B cell (primary cell): Measurements from ENCODE around the gene TMX2. TPM values are rescaled to one million over a fixed set of nuclear protein-coding genes. Genes with fewer than 3 reads are reported as not detected.

Experiments used
- ATAC-seq: fragments of 200-7000 bp; cut with Tn5 transposase; one replicate; pipeline ENCODE4 v1.10.0; 2021; ENCODE audit warnings: low read depth, mild to moderate bottlenecking, moderate number of reproducible peaks, moderate library complexity
- CTCF ChIA-PET: fragments of 350-600 bp; sonication (Branson Sonifier 250); formaldehyde crosslinking; loops from one replicate; lab custom pipeline; 2021; ENCODE audit warnings: antibody characterized with exemption, inconsistent platforms; lab: Charles Lee
- POLR2A ChIA-PET: fragments of 350-600 bp; sonication (Branson Sonifier 250); formaldehyde crosslinking; loops from one replicate; lab custom pipeline; 2021; ENCODE audit warnings: antibody characterized with exemption; lab: Charles Lee
- DNase-seq: peaks from one replicate; pipeline ENCODE4 v3.0.0; 2013
- H2AFZ ChIP-seq: 2 replicates; pipeline ENCODE4 v1.6.1; 2012; ENCODE audit warnings: mild to moderate bottlenecking, low read depth, low read length; ENCODE audit not compliant: insufficient read depth, poor library complexity, severe bottlenecking
- H3K27ac ChIP-seq, 2 donors: 1 replicate in 1 of 2; 2 replicates in 1 of 2; pipeline ENCODE4 v1.5.1; 2012 to 2013; ENCODE audit warnings: low read length in 2 of 2, mild to moderate bottlenecking in 2 of 2, moderate library complexity in 1 of 2
- H3K27me3 ChIP-seq, 4 experiments: fragments of 200-600 bp in 1 of 4; sonication (generic) in 1 of 4; replicated peaks in 1 of 4; 1 replicate in 2 of 4; 2 replicates in 2 of 4; pipeline versions ENCODE4 v1.6.1 to v1.7.0; 2013 to 2016; ENCODE audit warnings: low read length in 3 of 4, mild to moderate bottlenecking in 2 of 4, mixed read lengths in 1 of 4, moderate library complexity in 1 of 4; ENCODE audit not compliant: insufficient read depth in 4 of 4, control insufficient read depth in 3 of 4; ENCODE audit errors: control extremely low read depth in 1 of 4
- H3K36me3 ChIP-seq, 2 experiments: replicated peaks in 1 of 2; 1 replicate in 1 of 2; 2 replicates in 1 of 2; pipeline versions ENCODE4 v1.6.1 to v1.7.1; 2013; ENCODE audit warnings: low read length in 1 of 2; ENCODE audit not compliant: insufficient read depth in 2 of 2, control insufficient read depth in 1 of 2; ENCODE audit errors: control extremely low read depth in 1 of 2, extremely low read depth in 1 of 2
- H3K4me1 ChIP-seq, 2 donors: fragments of 200-600 bp in 1 of 2; sonication (generic) in 1 of 2; 1 replicate in 1 of 2; 2 replicates in 1 of 2; pipeline versions ENCODE4 v1.5.1 to v1.6.1; 2013 to 2017; ENCODE audit warnings: low read length in 2 of 2; ENCODE audit not compliant: control insufficient read depth in 2 of 2, insufficient read depth in 2 of 2
- H3K4me2 ChIP-seq: replicated peaks from 2 replicates; pipeline ENCODE3; 2012; ENCODE audit warnings: mild to moderate bottlenecking, low read depth, low read length; ENCODE audit not compliant: poor library complexity, severe bottlenecking
- H3K4me3 ChIP-seq, 5 experiments: fragments of 200-600 bp in 1 of 5; sonication (generic) in 1 of 5; 1 replicate in 3 of 5; 2 replicates in 2 of 5; pipeline versions ENCODE4 v1.5.1 to v1.7.0; 2011 to 2016; ENCODE audit warnings: low read length in 4 of 5, mild to moderate bottlenecking in 4 of 5, low read depth in 2 of 5, control low read depth in 1 of 5, moderate library complexity in 1 of 5; ENCODE audit not compliant: insufficient read depth in 1 of 5; ENCODE audit errors: control extremely low read depth in 1 of 5, extremely low read depth in 1 of 5
- H3K79me2 ChIP-seq: fragments of 200-600 bp; sonication (generic); one replicate; pipeline ENCODE4 v1.6.0; 2016; ENCODE audit warnings: low read length; ENCODE audit not compliant: control insufficient read depth, insufficient read depth
- H3K9ac ChIP-seq: fragments of 200-600 bp; sonication (generic); 2 replicates; pipeline ENCODE4 v1.6.1; 2017; ENCODE audit warnings: mild to moderate bottlenecking, low read length, moderate library complexity
- H3K9me3 ChIP-seq, 3 donors: one replicate each; pipeline versions ENCODE4 v1.6.1 to v1.7.1; 2013; ENCODE audit warnings: low read length in 2 of 3; ENCODE audit not compliant: control insufficient read depth in 2 of 3, insufficient read depth in 1 of 3; ENCODE audit errors: control extremely low read depth in 1 of 3
- H4K20me1 ChIP-seq: 2 replicates; pipeline ENCODE4 v1.6.0; 2012; ENCODE audit warnings: mild to moderate bottlenecking, low read length; ENCODE audit not compliant: insufficient read depth, control insufficient read depth, poor library complexity, severe bottlenecking
- H3K27ac Mint-ChIP-seq: one replicate; pipeline ENCODE4 v1.8.0; 2021; ENCODE audit warnings: mixed read lengths
- H3K27me3 Mint-ChIP-seq: one replicate; pipeline ENCODE4 v1.8.0; 2021; ENCODE audit warnings: mixed read lengths
- H3K4me1 Mint-ChIP-seq: one replicate; pipeline ENCODE4 v1.8.0; 2021; ENCODE audit warnings: mixed read lengths
- H3K4me3 Mint-ChIP-seq: one replicate; pipeline ENCODE4 v1.8.0; 2021; ENCODE audit warnings: mixed read lengths
- H3K9me3 Mint-ChIP-seq: one replicate; pipeline ENCODE4 v1.8.0; 2022; ENCODE audit warnings: mixed read lengths; ENCODE audit not compliant: insufficient read depth
- EZH2 ChIP-seq: IDR thresholded peaks from 2 replicates; pipeline ENCODE4 v1.6.1; 2012; ENCODE audit warnings: borderline replicate concordance, low read depth, mild to moderate bottlenecking, moderate library complexity, low read length; ENCODE audit not compliant: insufficient read depth, poor library complexity, severe bottlenecking
- WGBS: methylation state at CpG from one replicate; pipeline ENCODE4 v1.1.5; 2013; ENCODE audit warnings: missing lambda C conversion rate; ENCODE audit not compliant: insufficient coverage; 5-methylcytosine and 5-hydroxymethylcytosine counted together
- intact Hi-C: fragments of 100-400 bp; cut with micrococcal nuclease; formaldehyde crosslinking; loops from one replicate; pipeline ENCODE4 v1.10.0; 2022
- polyA plus RNA-seq: library from polyadenylated mRNA; depleted of rRNA; stranded (reverse); fragments of >200 nt; gene quantifications from 2 replicates; pipeline ENCODE4 v1.2.3, GENCODE V29; 2012
- total RNA-seq, 2 donors: library from RNA; stranded (reverse); fragments of 120-200 nt in 1 of 2; gene quantifications; 1 replicate in 1 of 2; 2 replicates in 1 of 2; pipeline versions ENCODE4 v1.2.3 to v1.2.4, GENCODE V29; 2013 to 2022
- TF ChIP-seq, protein P1 (sequence below): fragments of 200-600 bp; IDR thresholded peaks from one replicate; pipeline ENCODE4 v1.8.0; 2022; ENCODE audit warnings: antibody characterized with exemption, mild to moderate bottlenecking

The TMX2 gene
- total and polyA plus RNA-seq, 2 donors (not counting 1 experiment from before 2014, with no cell fraction given), result 40.3 to 60.2 TPM

DNA sequence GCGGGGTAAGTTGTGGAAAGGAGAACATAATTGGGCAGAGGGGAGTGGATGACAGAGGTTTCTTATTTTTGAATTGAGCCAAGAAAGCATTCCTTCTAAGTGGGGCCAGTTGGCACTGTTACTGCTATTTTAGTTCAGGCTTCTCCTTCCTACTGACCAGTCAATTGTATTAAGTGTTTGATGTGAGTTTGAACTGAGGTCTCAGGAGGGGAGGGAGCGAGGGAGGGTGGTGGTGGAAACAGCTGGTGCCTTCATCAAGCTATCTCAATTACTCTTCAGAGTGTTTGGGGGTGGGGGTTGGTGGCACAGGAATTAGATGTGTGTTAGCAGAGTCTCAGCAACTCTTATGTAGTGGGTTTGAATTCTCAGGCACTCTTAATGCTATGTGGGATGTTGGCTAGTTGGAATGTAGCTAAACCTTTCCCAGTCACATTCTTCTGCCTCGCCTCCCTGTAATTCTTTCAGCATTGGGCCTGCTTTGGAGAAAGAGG is 63.7 kb downstream of the TMX2 start:
- no peaks in the 10 kb centered on the region for H3K9me3 ChIP-seq
- no peak overlapping the region for H3K9ac ChIP-seq
- no peak for TF ChIP-seq EZH2
- TF ChIP-seq, protein P1, sequence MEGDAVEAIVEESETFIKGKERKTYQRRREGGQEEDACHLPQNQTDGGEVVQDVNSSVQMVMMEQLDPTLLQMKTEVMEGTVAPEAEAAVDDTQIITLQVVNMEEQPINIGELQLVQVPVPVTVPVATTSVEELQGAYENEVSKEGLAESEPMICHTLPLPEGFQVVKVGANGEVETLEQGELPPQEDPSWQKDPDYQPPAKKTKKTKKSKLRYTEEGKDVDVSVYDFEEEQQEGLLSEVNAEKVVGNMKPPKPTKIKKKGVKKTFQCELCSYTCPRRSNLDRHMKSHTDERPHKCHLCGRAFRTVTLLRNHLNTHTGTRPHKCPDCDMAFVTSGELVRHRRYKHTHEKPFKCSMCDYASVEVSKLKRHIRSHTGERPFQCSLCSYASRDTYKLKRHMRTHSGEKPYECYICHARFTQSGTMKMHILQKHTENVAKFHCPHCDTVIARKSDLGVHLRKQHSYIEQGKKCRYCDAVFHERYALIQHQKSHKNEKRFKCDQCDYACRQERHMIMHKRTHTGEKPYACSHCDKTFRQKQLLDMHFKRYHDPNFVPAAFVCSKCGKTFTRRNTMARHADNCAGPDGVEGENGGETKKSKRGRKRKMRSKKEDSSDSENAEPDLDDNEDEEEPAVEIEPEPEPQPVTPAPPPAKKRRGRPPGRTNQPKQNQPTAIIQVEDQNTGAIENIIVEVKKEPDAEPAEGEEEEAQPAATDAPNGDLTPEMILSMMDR, result no peak
- H3K36me3 ChIP-seq, result no peaks in the 10 kb centered on the region
- H3K79me2 ChIP-seq, result peaks cover 81% of the 10 kb centered on the region
- H3K4me3 Mint-ChIP-seq, result no peak overlapping the region
- CTCF ChIA-PET, result interaction anchor here (1.1 to 6.5 kb wide), 4 partner anchors 8 to 24 kb away, joined by 4 to 37 read pairs (median 6); no protein-coding TSS in a partner anchor
- peaks cover 36% of the 10 kb centered on the region for H3K4me1 Mint-ChIP-seq
- no peaks in the 10 kb centered on the region for H4K20me1 ChIP-seq
- H3K4me3 ChIP-seq, result no peak overlapping the region
- 100% methylated on average over 1 of the region's 3 CpGs for WGBS
- no peak overlapping the region for H3K4me2 ChIP-seq
- no peak for DNase-seq
- POLR2A ChIA-PET, result no interaction called here
- H3K27ac Mint-ChIP-seq, result peak overlapping the region; percentile 10
- H3K9me3 Mint-ChIP-seq, result no peaks in the 10 kb centered on the region
- no peak overlapping the region for H2AFZ ChIP-seq
- peaks cover 7 to 17% of the 10 kb centered on the region in 2 donors for H3K4me1 ChIP-seq
- H3K27me3 ChIP-seq, result no peaks in the 10 kb centered on the region
- H3K27ac ChIP-seq, result no peak overlapping the region
- intact Hi-C loops, result no loop called here
- ATAC-seq, result no peak
- no peaks in the 10 kb centered on the region for H3K27me3 Mint-ChIP-seq

DNA sequence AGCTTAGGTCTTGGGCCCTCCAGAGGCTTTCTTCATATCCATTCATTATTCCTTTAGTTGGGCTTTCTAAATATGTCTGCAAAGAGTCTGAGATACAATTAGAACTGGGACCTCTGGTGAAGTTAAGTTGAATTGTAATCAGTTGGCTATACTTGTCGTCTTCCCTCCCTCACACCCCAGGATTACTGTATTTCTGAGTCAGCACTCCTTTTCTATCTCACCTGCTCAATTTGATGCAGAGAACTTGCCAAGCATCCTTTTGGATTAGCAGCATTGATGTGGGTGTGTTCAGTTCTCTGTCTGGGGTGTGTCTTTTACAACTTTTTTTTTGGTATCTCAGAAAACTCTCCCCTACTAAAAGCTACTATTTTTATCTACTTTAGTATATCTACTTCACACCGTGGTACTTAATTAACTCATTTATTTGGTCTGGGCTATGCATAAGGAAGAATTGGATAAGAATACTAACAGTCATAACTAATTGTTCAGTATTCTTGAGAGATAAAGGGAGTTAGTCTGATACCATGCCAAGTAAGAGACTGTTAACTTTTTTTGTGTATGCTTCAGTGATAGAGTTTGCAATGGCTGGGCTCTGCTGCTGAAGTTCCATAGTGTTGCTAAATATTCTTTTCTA is 64.3 kb downstream of the TMX2 start:
- no peaks in the 10 kb centered on the region for H3K9me3 Mint-ChIP-seq

More for the DNA sequence above, 64.3 kb downstream of the TMX2 start:
- WGBS, result no CpG with 5 or more reads among the region's 2 CpGs
- no peaks in the 10 kb centered on the region for H4K20me1 ChIP-seq
- Mint-ChIP-seq H3K4me1 (peaks cover 37% of the 10 kb centered on the region), H3K27me3 (no peaks in the 10 kb centered on the region), H3K27ac (no peak overlapping the region), H3K4me3 (no peak overlapping the region)
- no peak overlapping the region for H2AFZ ChIP-seq
- TF ChIP-seq EZH2, result no peak
- TF ChIP-seq, protein P1, result no peak
- no peaks in the 10 kb centered on the region for H3K9me3 ChIP-seq
- no peaks in the 10 kb centered on the region for H3K36me3 ChIP-seq
- H3K4me1 ChIP-seq, result peaks cover 11 to 21% of the 10 kb centered on the region in 2 donors
- DNase-seq, result no peak
- no peak overlapping the region for H3K9ac ChIP-seq
- ChIA-PET POLR2A (no interaction called here), CTCF (interaction anchor here (1.1 to 6.5 kb wide), 4 partner anchors 8 to 23 kb away, joined by 4 to 37 read pairs (median 6); no protein-coding TSS in a partner anchor)
- H3K27me3 ChIP-seq, result no peaks in the 10 kb centered on the region
- no peak overlapping the region for H3K4me2 ChIP-seq
- no peak overlapping the region for H3K4me3 ChIP-seq
- intact Hi-C loops, result no loop called here
- H3K27ac ChIP-seq, result no peak overlapping the region
- no peak for ATAC-seq
- H3K79me2 ChIP-seq, result peaks cover 81% of the 10 kb centered on the region
